HepG2 (cell line): ENCODE results near the gene PIAS1. TPM values are rescaled to one million over a fixed set of nuclear protein-coding genes. Genes with fewer than 3 reads are reported as not detected.

Experiments used
- CHD4 ChIP-seq: fragments of 200-600 bp; sonication (generic); IDR thresholded peaks from 2 replicates; pipeline ENCODE4 v1.7.0; 2017; ENCODE audit warnings: mild to moderate bottlenecking, low read length, borderline replicate concordance
- CREM ChIP-seq, 2 experiments: sonication (generic) in 1 of 2; formaldehyde crosslinking in 1 of 2; IDR thresholded peaks; 2 replicates each; pipeline versions ENCODE4 v1.4.0 to v1.6.1; 2016 to 2020; ENCODE audit warnings: antibody characterized with exemption in 1 of 2, mild to moderate bottlenecking in 1 of 2, missing genetic modification reagents in 1 of 2
- FOXA1 ChIP-seq, 2 experiments: fragments of 450-650 bp in 1 of 2; sonication (generic) in 1 of 2; formaldehyde crosslinking in 1 of 2; IDR thresholded peaks; 2 replicates each; pipeline versions ENCODE4 v1.4.0 to v1.6.1; 2016 to 2020; ENCODE audit warnings: missing genetic modification reagents in 1 of 2
- GTF3A ChIP-seq: sonication (generic); formaldehyde crosslinking; conservative IDR thresholded peaks from 2 replicates; pipeline ENCODE4 v1.4.0; 2020; ENCODE audit warnings: mild to moderate bottlenecking, missing genetic modification reagents
- TRIM24 ChIP-seq: sonication (generic); formaldehyde crosslinking; IDR thresholded peaks from 2 replicates; pipeline ENCODE4 v1.8.0; 2022; ENCODE audit warnings: mild to moderate bottlenecking, missing genetic modification reagents
- ZNF180 ChIP-seq: sonication (generic); formaldehyde crosslinking; IDR thresholded peaks from 2 replicates; pipeline ENCODE4 v1.4.0; 2020; ENCODE audit warnings: low read depth, missing genetic modification reagents, borderline replicate concordance
- ZNF260 ChIP-seq: sonication (generic); formaldehyde crosslinking; IDR thresholded peaks from 2 replicates; pipeline ENCODE4 v1.4.0; 2020; ENCODE audit warnings: missing genetic modification reagents, low read depth, mild to moderate bottlenecking, borderline replicate concordance
- ZNF549 ChIP-seq: sonication (generic); formaldehyde crosslinking; IDR thresholded peaks from 2 replicates; pipeline ENCODE4 v1.5.0; 2020; ENCODE audit warnings: missing genetic modification reagents
- ZNF577 ChIP-seq: sonication (generic); formaldehyde crosslinking; IDR thresholded peaks from 2 replicates; pipeline ENCODE4 v1.4.0; 2020; ENCODE audit warnings: mild to moderate bottlenecking, low read depth, missing genetic modification reagents, borderline replicate concordance
- ZNF660 ChIP-seq: sonication (generic); formaldehyde crosslinking; IDR thresholded peaks from 2 replicates; pipeline ENCODE4 v1.5.1; 2020; ENCODE audit warnings: mild to moderate bottlenecking, low read depth, missing genetic modification reagents, borderline replicate concordance
- ZNF777 ChIP-seq: sonication (generic); formaldehyde crosslinking; IDR thresholded peaks from 2 replicates; pipeline ENCODE4 v1.4.0; 2020; ENCODE audit warnings: missing genetic modification reagents
- ZNF816 ChIP-seq: sonication (generic); formaldehyde crosslinking; IDR thresholded peaks from 2 replicates; pipeline ENCODE4 v1.8.0; 2022; ENCODE audit warnings: missing genetic modification reagents, mild to moderate bottlenecking, borderline replicate concordance
- polyA plus RNA-seq, 8 experiments: library from polyadenylated mRNA; depleted of rRNA in 3 of 8; stranded (reverse) in 7 of 8; unstranded in 1 of 8; fragments of >200 nt; fragmentation: Illumina TruSeq in 4 of 8; extraction: Trizol in 4 of 8; gene quantifications; 2 replicates each; pipeline versions ENCODE4 v1.2.1 to v1.2.3, GENCODE V29; 2011 to 2016; ENCODE audit warnings: low read depth in 4 of 8, missing spikeins in 1 of 8, mixed read lengths in 1 of 8; ENCODE audit not compliant: insufficient read depth in 1 of 8
- total RNA-seq, 5 experiments: library from RNA; depleted of rRNA; stranded (reverse); fragments of >200 nt; fragmentation: Illumina TruSeq; extraction: Trizol; gene quantifications; 2 replicates each; pipeline ENCODE4 v1.2.3, GENCODE V29; 2016; ENCODE audit warnings: low read depth in 1 of 5
- TF ChIP-seq, protein P1 (sequence below): IDR thresholded peaks from 2 replicates; pipeline ENCODE4 v1.4.0; 2020; ENCODE audit warnings: mild to moderate bottlenecking, missing genetic modification reagents
- TF ChIP-seq, protein P2 (sequence below): sonication (generic); formaldehyde crosslinking; IDR thresholded peaks from 2 replicates; pipeline ENCODE4 v1.5.1; 2020; ENCODE audit warnings: missing genetic modification reagents, mild to moderate bottlenecking, borderline replicate concordance
- TF ChIP-seq, protein P3 (sequence below): sonication (generic); formaldehyde crosslinking; IDR thresholded peaks from 2 replicates; pipeline ENCODE4 v1.5.0; 2020; ENCODE audit warnings: mild to moderate bottlenecking, missing genetic modification reagents, borderline replicate concordance
- TF ChIP-seq, protein P4 (sequence below), 2 experiments: sonication (generic) in 1 of 2; formaldehyde crosslinking in 1 of 2; IDR thresholded peaks; 2 replicates each; pipeline versions ENCODE4 v1.4.0 to v1.6.1; 2018 to 2020; ENCODE audit warnings: missing genetic modification reagents in 2 of 2, borderline replicate concordance in 1 of 2, low read depth in 1 of 2, mild to moderate bottlenecking in 1 of 2, missing biosample characterization in 1 of 2
- TF ChIP-seq, protein P5 (sequence below): IDR thresholded peaks from 2 replicates; pipeline ENCODE4 v1.6.1; 2016; ENCODE audit warnings: mild to moderate bottlenecking

Gene PIAS1
- total and polyA plus RNA-seq, 2 of the 13 experiments (the other 11 are each of a cell fraction or from before 2014, with no cell fraction given), result 20.7 to 33.7 TPM

DNA sequence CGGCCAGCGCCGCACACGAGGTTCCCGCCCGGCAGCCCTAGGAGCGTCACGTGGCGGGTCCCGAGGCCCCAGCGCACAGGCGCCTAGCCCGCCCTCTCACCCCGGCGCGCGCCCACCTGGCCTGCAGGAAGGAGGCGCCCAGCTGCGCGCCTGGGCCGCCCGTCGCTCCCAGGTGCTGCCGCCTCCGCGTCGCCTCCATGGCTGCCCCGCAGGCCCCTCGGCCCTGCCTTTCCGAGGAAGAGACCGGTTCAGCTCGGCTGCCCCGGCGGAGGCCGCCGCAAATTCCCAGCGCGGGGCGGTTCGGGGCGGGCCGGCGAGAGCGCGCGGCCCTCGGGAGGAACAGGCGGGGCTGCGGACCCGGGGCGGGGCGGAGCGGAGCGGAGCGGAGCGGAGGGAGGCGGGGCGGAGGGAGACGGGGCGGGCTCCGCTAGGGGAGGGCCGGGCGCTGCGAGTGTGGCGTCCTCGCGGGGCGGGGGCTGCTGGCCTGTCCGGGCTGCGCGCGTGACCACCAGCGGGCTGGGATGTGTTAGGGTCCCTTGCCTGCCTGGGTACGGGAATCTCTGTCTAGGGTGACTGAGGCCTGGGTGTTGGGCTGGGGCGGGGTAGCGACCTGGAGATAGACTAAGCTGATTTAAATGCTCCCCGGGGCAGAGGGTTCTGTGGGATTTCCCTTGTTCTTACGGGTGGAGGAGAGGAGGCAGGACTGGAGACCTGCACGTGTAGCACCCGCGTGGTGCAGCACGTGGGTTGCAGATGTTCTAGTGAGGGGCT, 175.5 kb downstream of the PIAS1 start, which contains the start of gene CLN6 (continued):
- TF ChIP-seq ZNF577 (CRISPR knock-in tag), result 0 out of 2 replicates have a peak, but pooled peaks have one; percentile 41
- TF ChIP-seq ZNF816 (CRISPR knock-in tag), result peak; percentile 7; the same call in 1 of the 2 replicates
- TF ChIP-seq ZNF260 (CRISPR knock-in tag), result no peak
- TF ChIP-seq, protein P1, sequence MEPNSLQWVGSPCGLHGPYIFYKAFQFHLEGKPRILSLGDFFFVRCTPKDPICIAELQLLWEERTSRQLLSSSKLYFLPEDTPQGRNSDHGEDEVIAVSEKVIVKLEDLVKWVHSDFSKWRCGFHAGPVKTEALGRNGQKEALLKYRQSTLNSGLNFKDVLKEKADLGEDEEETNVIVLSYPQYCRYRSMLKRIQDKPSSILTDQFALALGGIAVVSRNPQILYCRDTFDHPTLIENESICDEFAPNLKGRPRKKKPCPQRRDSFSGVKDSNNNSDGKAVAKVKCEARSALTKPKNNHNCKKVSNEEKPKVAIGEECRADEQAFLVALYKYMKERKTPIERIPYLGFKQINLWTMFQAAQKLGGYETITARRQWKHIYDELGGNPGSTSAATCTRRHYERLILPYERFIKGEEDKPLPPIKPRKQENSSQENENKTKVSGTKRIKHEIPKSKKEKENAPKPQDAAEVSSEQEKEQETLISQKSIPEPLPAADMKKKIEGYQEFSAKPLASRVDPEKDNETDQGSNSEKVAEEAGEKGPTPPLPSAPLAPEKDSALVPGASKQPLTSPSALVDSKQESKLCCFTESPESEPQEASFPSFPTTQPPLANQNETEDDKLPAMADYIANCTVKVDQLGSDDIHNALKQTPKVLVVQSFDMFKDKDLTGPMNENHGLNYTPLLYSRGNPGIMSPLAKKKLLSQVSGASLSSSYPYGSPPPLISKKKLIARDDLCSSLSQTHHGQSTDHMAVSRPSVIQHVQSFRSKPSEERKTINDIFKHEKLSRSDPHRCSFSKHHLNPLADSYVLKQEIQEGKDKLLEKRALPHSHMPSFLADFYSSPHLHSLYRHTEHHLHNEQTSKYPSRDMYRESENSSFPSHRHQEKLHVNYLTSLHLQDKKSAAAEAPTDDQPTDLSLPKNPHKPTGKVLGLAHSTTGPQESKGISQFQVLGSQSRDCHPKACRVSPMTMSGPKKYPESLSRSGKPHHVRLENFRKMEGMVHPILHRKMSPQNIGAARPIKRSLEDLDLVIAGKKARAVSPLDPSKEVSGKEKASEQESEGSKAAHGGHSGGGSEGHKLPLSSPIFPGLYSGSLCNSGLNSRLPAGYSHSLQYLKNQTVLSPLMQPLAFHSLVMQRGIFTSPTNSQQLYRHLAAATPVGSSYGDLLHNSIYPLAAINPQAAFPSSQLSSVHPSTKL (CRISPR knock-in tag), result peak; percentile 27
- TF ChIP-seq ZNF777 (CRISPR knock-in tag), result peak; percentile 70
- no peak; the same call in 1 of the 2 replicates for TF ChIP-seq ZNF180 (CRISPR knock-in tag)
- TF ChIP-seq ZNF660 (CRISPR knock-in tag), result no peak
- TF ChIP-seq, protein P2, sequence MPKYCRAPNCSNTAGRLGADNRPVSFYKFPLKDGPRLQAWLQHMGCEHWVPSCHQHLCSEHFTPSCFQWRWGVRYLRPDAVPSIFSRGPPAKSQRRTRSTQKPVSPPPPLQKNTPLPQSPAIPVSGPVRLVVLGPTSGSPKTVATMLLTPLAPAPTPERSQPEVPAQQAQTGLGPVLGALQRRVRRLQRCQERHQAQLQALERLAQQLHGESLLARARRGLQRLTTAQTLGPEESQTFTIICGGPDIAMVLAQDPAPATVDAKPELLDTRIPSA (CRISPR knock-in tag), result peak; percentile 66; the same call in 1 of the 2 replicates
- TF ChIP-seq CREM (IDR thresholded peaks at IDR 0.05), result no peak
- TF ChIP-seq CREM (CRISPR knock-in tag; IDR thresholded peaks at IDR 0.05), result no peak
- TF ChIP-seq ZNF549 (CRISPR knock-in tag), result no peak
- TF ChIP-seq, protein P3, sequence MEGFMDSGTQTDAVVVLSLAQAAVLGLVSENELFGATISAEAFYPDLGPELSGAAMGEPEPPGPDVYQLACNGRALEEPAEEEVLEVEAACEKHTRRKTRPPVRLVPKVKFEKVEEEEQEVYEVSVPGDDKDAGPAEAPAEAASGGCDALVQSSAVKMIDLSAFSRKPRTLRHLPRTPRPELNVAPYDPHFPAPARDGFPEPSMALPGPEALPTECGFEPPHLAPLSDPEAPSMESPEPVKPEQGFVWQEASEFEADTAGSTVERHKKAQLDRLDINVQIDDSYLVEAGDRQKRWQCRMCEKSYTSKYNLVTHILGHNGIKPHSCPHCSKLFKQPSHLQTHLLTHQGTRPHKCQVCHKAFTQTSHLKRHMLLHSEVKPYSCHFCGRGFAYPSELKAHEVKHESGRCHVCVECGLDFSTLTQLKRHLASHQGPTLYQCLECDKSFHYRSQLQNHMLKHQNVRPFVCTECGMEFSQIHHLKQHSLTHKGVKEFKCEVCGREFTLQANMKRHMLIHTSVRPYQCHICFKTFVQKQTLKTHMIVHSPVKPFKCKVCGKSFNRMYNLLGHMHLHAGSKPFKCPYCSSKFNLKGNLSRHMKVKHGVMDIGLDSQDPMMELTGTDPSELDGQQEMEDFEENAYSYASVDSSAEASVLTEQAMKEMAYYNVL (CRISPR knock-in tag), result peak; percentile 64; the same call in 1 of the 2 replicates
- TF ChIP-seq, protein P4, sequence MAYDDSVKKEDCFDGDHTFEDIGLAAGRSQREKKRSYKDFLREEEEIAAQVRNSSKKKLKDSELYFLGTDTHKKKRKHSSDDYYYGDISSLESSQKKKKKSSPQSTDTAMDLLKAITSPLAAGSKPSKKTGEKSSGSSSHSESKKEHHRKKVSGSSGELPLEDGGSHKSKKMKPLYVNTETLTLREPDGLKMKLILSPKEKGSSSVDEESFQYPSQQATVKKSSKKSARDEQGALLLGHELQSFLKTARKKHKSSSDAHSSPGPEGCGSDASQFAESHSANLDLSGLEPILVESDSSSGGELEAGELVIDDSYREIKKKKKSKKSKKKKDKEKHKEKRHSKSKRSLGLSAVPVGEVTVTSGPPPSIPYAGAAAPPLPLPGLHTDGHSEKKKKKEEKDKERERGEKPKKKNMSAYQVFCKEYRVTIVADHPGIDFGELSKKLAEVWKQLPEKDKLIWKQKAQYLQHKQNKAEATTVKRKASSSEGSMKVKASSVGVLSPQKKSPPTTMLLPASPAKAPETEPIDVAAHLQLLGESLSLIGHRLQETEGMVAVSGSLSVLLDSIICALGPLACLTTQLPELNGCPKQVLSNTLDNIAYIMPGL (CRISPR knock-in tag; IDR thresholded peaks at IDR 0.05; ENCODE audit: borderline replicate concordance in 1 of 2, low read depth in 1 of 2), result peak; percentile 29 to 53; a peak in 2 of 4 replicates
- TF ChIP-seq FOXA1 (IDR thresholded peaks at IDR 0.05), result no peak
- no peak for TF ChIP-seq FOXA1 (CRISPR knock-in tag; IDR thresholded peaks at IDR 0.05)
- TF ChIP-seq, protein P5, sequence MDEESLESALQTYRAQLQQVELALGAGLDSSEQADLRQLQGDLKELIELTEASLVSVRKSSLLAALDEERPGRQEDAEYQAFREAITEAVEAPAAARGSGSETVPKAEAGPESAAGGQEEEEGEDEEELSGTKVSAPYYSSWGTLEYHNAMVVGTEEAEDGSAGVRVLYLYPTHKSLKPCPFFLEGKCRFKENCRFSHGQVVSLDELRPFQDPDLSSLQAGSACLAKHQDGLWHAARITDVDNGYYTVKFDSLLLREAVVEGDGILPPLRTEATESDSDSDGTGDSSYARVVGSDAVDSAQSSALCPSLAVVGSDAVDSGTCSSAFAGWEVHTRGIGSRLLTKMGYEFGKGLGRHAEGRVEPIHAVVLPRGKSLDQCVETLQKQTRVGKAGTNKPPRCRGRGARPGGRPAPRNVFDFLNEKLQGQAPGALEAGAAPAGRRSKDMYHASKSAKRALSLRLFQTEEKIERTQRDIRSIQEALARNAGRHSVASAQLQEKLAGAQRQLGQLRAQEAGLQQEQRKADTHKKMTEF, result no peak; the same call in 1 of the 2 replicates
- no peak for TF ChIP-seq CHD4
- TF ChIP-seq TRIM24 (CRISPR knock-in tag), result no peak
- TF ChIP-seq GTF3A, result no peak
